ENCODE data around the gene GMCL1.
"Not testable (repeated sequence)": the region's sequence is repeated elsewhere in the genome, so short reads cannot be mapped to it uniquely, and the experiment has no call there.

Gene GMCL1

DNA sequence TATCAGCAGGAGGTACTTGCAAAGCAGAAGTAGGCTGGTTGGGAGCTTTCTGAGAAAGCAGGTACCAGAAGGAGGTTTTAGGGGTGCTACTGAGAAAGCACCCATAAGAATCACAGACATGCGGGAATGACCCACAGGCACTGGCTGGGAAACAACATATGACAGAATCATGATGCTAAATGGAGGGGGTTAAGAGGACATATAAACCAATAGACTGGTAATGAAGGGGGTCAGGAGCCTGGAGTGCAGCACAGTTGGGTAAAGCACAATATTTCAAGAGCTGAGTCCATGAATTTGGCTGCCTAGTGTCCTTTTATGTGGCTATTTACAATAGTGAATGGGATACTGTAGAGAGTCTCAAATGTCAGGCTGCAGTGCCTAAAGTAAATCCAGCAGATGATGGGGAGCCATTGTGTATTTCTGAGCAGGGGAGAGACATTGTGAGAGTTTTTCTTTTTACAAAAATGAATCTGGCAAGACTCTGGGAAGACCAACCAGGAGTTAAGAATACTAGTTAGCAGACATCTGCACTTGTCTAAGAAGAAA, 27.6 kb upstream of the GMCL1 start:
- Histone ChIP-seq H3K27me3 (replicated peaks) (no peaks in the 10 kb centered on the region), H3K4me3 (ENCODE audit: low read depth, low read length) (no peak overlapping the region), H3K36me3 (replicated peaks) (peaks cover 8% of the 10 kb centered on the region), H3K27ac (no peak overlapping the region)
- TF ChIP-seq, protein P1, sequence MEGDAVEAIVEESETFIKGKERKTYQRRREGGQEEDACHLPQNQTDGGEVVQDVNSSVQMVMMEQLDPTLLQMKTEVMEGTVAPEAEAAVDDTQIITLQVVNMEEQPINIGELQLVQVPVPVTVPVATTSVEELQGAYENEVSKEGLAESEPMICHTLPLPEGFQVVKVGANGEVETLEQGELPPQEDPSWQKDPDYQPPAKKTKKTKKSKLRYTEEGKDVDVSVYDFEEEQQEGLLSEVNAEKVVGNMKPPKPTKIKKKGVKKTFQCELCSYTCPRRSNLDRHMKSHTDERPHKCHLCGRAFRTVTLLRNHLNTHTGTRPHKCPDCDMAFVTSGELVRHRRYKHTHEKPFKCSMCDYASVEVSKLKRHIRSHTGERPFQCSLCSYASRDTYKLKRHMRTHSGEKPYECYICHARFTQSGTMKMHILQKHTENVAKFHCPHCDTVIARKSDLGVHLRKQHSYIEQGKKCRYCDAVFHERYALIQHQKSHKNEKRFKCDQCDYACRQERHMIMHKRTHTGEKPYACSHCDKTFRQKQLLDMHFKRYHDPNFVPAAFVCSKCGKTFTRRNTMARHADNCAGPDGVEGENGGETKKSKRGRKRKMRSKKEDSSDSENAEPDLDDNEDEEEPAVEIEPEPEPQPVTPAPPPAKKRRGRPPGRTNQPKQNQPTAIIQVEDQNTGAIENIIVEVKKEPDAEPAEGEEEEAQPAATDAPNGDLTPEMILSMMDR (IDR thresholded peaks at IDR 0.05; ENCODE audit: low read depth, low read length, missing control alignments): no peak
- in situ Hi-C loops (cut with HindIII; ENCODE audit: low pct_ligation_motif_present, low sequenced_read_pairs): no loop called here
- DNase-seq: no peak

DNA sequence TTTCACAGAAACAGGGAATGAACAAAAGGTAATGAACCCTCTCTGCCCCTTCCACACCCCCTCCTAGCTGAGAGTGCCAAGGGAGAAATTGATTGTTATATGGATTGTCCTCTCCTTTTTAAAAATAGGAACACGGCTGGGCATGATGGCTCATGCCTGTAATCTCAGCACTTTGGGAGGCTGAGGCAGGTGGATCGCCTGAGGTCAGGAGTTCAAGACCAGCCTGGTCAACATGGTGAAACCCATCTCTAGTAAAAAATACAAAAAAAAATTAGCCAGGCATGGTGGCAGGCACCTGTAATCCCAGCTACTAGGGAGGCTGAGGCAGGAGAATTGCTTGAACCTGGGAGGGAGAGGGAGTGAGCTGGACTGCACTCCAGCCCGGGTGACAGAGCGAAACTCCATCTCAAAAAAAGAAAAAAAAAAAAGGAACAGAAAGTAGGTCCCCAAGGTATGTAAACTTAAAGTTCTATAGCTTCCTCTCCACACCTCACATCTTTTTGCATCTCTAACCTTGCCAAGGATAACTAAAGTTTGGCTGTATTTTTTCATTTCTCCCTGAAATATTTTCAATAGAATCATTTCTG, 26.6 kb upstream of the GMCL1 start:
- H3K27ac ChIP-seq; DNase-seq; in situ Hi-C loops (cut with HindIII; ENCODE audit: low pct_ligation_motif_present, low sequenced_read_pairs); H3K27me3 ChIP-seq (replicated peaks); H3K4me3 ChIP-seq (ENCODE audit: low read depth, low read length): not testable (repeated sequence)
- H3K36me3 ChIP-seq (replicated peaks): peaks cover 10% of the 10 kb centered on the region

DNA sequence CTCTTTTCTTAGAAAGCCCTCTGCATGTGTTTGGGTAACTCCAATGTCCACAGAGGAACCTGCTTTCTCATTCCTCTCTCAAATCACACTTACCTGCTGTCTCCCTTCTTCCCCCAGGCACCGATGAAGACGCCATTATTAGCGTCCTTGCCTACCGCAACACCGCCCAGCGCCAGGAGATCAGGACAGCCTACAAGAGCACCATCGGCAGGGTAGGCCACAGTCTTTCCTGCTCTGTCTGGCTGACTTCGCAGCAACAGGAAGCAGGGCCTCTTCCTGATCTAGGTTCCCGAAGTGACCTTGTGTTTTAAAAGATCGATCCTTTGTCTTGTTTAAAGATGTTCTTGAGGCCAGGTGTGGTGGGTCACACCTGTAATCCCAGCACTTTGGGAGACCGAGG, 25.0 kb upstream of the GMCL1 start:
- in situ Hi-C loops (cut with HindIII; ENCODE audit: low pct_ligation_motif_present, low sequenced_read_pairs): no loop called here
- Histone ChIP-seq H3K27ac (no peak overlapping the region), H3K27me3 (replicated peaks) (no peaks in the 10 kb centered on the region), H3K4me3 (ENCODE audit: low read depth, low read length) (no peak overlapping the region), H3K36me3 (replicated peaks) (peaks cover 13% of the 10 kb centered on the region)
- TF ChIP-seq, protein P1 (IDR thresholded peaks at IDR 0.05; ENCODE audit: low read depth, low read length, missing control alignments): no peak
- DNase-seq: no peak

DNA sequence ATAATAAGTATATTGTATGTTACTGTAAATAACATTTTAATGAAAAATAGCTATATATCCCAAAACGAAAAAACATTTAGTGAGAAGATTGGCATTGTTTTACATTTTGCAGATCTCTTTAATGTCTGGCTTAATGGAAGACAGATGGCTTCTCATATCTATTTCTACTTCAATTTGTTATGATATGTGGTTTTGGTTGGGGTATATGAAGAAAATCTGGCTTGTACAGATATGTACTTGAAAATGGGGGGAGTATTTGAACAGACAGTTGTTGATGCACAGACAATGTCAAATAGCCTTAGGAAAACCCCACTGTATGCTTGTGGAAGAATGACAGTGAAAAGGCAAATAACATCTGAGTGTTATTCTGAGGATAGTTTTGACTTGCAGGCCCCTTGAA, 23.6 kb upstream of the GMCL1 start:
- DNase-seq: no peak
- in situ Hi-C loops (cut with HindIII; ENCODE audit: low pct_ligation_motif_present, low sequenced_read_pairs): no loop called here
- no peak overlapping the region for H3K4me3 ChIP-seq (ENCODE audit: low read depth, low read length)

DNA sequence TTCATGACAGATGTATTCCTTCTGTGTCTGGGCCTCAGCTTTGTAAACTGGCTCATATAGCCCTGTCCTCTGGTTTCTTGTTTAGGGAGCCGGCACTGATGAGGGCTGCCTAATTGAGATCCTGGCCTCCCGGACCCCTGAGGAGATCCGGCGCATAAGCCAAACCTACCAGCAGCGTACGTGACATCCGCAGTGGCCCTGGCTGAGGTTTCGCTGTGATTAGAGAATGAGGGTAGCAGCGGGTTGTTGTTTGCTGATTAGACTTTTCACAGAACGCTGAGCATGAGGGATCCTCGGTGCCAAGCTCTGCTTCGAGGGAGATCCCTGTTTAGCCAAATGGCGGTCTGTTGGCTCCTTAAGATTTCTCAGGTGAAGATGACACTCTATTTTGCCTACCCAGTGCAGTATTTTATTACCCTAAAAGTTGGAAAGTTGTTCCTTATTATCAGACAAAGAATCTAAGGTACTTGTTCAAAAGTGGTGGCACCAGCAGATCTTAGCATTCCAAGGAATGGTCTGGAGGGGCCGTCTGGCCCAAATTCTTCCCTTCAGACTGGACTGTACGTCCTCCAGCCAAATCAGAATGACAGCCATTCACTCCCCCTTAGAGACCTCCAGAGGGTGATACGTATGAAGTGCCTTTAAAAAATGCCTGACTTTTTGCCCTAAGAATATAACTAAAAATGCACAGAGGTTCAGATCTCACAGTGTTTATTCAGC, 21.5 kb upstream of the GMCL1 start:
- Histone ChIP-seq H3K4me3 (ENCODE audit: low read depth, low read length) (no peak overlapping the region), H3K36me3 (replicated peaks) (peaks cover 15% of the 10 kb centered on the region), H3K27ac (no peak overlapping the region), H3K27me3 (replicated peaks) (no peaks in the 10 kb centered on the region)
- TF ChIP-seq, protein P1 (IDR thresholded peaks at IDR 0.05; ENCODE audit: low read depth, low read length, missing control alignments): no peak
- DNase-seq: no peak
- in situ Hi-C loops (cut with HindIII; ENCODE audit: low pct_ligation_motif_present, low sequenced_read_pairs): no loop called here

More for the DNA sequence above, 23.6 kb upstream of the GMCL1 start:
- no peaks in the 10 kb centered on the region for H3K27me3 ChIP-seq (replicated peaks)
- H3K36me3 ChIP-seq (replicated peaks): peaks cover 15% of the 10 kb centered on the region
- TF ChIP-seq, protein P1 (IDR thresholded peaks at IDR 0.05; ENCODE audit: low read depth, low read length, missing control alignments): no peak
- no peak overlapping the region for H3K27ac ChIP-seq

DNA sequence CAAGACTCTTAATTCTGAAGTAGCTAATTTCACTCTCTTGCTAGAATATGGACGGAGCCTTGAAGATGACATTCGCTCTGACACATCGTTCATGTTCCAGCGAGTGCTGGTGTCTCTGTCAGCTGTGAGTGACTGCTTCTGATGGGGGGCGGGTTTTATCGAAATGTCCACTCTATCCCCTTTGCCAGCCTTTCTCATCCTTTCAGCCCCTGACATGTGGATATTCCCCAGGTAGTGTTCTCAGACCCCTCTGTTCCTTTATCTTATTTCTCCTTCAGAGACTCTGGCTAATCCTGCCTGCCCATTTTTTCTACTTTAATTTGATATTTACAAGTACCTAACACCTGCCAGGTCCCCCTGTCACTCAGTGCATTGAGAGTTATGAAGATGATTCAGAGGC, 18.9 kb upstream of the GMCL1 start:
- in situ Hi-C loops (cut with HindIII; ENCODE audit: low pct_ligation_motif_present, low sequenced_read_pairs): no loop called here
- H3K4me3 ChIP-seq (ENCODE audit: low read depth, low read length): no peak overlapping the region
- TF ChIP-seq, protein P1 (IDR thresholded peaks at IDR 0.05; ENCODE audit: low read depth, low read length, missing control alignments): no peak
- H3K27me3 ChIP-seq (replicated peaks): no peaks in the 10 kb centered on the region
- DNase-seq: no peak
- H3K27ac ChIP-seq: no peak overlapping the region
- peaks cover 15% of the 10 kb centered on the region for H3K36me3 ChIP-seq (replicated peaks)
